ENCODE data around the gene ZCCHC4. TPM values are rescaled to one million over a fixed set of nuclear protein-coding genes. Genes with fewer than 3 reads are reported as not detected.

The ZCCHC4 gene
- total and polyA plus RNA-seq, 9 donors: 5.7 to 17.0 (median 9.5) TPM

DNA sequence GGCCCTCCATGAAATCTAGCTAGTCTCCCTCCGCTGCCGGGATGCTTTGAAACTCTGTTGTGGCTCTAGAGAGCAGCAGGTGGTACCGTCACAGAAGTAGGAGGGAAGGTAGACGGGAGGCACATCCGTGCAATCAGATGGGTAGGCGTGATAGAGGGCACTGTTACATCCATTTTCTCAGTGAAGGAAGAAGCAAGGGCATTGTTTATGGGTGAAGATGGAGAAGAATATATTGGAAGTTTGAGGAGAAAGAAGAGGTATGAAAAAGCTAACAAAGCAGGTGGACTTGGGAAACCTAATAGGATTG lies 65.8 kb downstream of the ZCCHC4 start:
- intact Hi-C loops (cut with DNase I): loop anchor here in 1 of 4 donors (10.0 kb wide), 1 partner anchor 214 kb away; the partner anchor contains the start of gene SEPSECS
- Histone ChIP-seq H3K27ac (no peak overlapping the region), H3K36me3 (no peaks in the 10 kb centered on the region), H3K9me3 (no peaks in the 10 kb centered on the region), H3K4me3 (no peak overlapping the region), H3K27me3 (no peaks in the 10 kb centered on the region), H3K4me1 (ENCODE audit: insufficient read depth) (peaks cover 3% of the 10 kb centered on the region)
- DNase-seq: no peak
- TF ChIP-seq EP300 (IDR thresholded peaks at IDR 0.05) (no peak), POLR2A (IDR thresholded peaks at IDR 0.05) (no peak)
- TF ChIP-seq, protein P1, sequence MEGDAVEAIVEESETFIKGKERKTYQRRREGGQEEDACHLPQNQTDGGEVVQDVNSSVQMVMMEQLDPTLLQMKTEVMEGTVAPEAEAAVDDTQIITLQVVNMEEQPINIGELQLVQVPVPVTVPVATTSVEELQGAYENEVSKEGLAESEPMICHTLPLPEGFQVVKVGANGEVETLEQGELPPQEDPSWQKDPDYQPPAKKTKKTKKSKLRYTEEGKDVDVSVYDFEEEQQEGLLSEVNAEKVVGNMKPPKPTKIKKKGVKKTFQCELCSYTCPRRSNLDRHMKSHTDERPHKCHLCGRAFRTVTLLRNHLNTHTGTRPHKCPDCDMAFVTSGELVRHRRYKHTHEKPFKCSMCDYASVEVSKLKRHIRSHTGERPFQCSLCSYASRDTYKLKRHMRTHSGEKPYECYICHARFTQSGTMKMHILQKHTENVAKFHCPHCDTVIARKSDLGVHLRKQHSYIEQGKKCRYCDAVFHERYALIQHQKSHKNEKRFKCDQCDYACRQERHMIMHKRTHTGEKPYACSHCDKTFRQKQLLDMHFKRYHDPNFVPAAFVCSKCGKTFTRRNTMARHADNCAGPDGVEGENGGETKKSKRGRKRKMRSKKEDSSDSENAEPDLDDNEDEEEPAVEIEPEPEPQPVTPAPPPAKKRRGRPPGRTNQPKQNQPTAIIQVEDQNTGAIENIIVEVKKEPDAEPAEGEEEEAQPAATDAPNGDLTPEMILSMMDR (IDR thresholded peaks at IDR 0.05): no peak
- WGBS, 3 donors: 84 to 86% (median 86%) methylated on average over 6 of the region's 6 CpGs

DNA sequence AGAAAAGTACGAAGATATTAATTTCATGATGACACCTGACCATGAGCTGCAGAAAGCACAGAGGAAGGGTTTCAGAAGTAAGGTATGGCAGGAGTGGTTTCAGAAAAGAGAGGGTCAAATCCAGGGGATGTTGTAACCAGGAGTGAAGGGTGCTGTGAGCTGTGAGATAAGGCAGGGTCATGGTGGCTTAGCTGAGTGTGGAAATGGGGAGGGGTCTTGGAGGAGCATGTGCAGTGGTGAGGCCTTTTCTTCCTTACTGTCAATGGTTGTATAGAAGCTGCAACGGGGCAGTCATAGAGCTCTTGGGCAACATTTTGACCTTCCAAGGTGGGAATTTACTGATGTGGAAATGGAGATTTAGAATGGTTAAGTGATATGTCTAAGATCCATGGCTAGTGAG lies 67.0 kb downstream of the ZCCHC4 start:
- intact Hi-C loops (cut with DNase I): loop anchor here in 1 of 4 donors (10.0 kb wide), 1 partner anchor 215 kb away; the partner anchor contains the start of gene SEPSECS
- 89 to 93% (median 91%) methylated on average over 2 of the region's 2 CpGs for WGBS, 3 donors
- no peak overlapping the region for H3K27ac ChIP-seq
- no peaks in the 10 kb centered on the region for H3K27me3 ChIP-seq
- H3K36me3 ChIP-seq: no peaks in the 10 kb centered on the region
- no peaks in the 10 kb centered on the region for H3K9me3 ChIP-seq
- TF ChIP-seq, protein P1 (IDR thresholded peaks at IDR 0.05): no peak
- TF ChIP-seq POLR2A (IDR thresholded peaks at IDR 0.05) (no peak), EP300 (IDR thresholded peaks at IDR 0.05) (no peak)
- no peak for DNase-seq
- H3K4me1 ChIP-seq (ENCODE audit: insufficient read depth): peaks cover 3% of the 10 kb centered on the region
- H3K4me3 ChIP-seq: no peak overlapping the region

DNA sequence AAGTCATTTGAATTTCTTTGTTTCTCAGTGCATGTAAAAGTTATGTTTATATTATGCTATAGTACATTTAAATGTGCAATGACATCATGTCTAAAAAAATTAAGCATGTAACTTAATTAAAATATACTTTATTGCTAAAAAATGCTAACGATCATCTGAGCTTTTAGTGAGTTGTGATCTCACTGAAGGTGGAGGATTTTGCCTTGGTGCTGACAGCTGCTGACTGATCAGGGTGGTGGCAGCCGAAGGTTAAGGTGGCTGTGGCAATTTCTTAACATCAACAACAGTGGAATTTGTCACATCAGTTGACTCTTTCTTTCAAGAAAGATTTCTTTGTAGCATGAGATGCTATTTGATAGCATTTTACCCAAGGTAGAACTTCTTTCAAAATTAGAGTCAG lies 71.1 kb downstream of the ZCCHC4 start:
- no peak overlapping the region for H3K27ac ChIP-seq
- H3K9me3 ChIP-seq: no peaks in the 10 kb centered on the region
- H3K27me3 ChIP-seq: no peaks in the 10 kb centered on the region
- H3K4me1 ChIP-seq (ENCODE audit: insufficient read depth): peaks cover 1% of the 10 kb centered on the region
- H3K4me3 ChIP-seq: no peak overlapping the region
- WGBS, 3 donors: 84 to 87% (median 84%) methylated on average over 2 of the region's 2 CpGs
- TF ChIP-seq POLR2A (IDR thresholded peaks at IDR 0.05) (no peak), EP300 (IDR thresholded peaks at IDR 0.05) (no peak)
- TF ChIP-seq, protein P1 (IDR thresholded peaks at IDR 0.05): no peak
- DNase-seq: no peak
- H3K36me3 ChIP-seq: no peaks in the 10 kb centered on the region
- intact Hi-C loops (cut with DNase I): no loop called here

DNA sequence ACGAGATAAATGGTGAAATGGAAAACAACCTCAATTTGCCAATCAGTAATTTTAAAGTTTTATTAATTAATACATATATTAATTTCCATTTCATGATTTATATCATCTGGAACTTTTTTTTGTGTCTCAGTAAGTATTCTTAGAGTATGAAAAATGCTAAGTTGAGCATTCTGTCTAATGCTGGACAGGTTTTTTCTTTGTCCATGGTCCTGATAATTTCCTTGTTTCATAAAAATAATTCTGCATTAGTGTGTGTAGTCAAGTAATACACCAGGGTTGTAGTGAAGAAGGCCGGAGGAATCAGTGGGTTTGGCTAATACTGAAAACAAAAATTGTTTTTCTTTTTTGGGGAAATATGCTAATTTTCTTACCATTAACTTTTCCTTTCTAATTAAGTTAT lies 74.4 kb downstream of the ZCCHC4 start:
- WGBS, 3 donors: 85 to 90% (median 90%) methylated on average over 2 of the region's 2 CpGs
- H3K9me3 ChIP-seq: no peaks in the 10 kb centered on the region
- intact Hi-C loops (cut with DNase I): no loop called here

More for the DNA sequence above, 74.4 kb downstream of the ZCCHC4 start:
- H3K4me1 ChIP-seq (ENCODE audit: insufficient read depth): no peaks in the 10 kb centered on the region
- H3K27ac ChIP-seq: no peak overlapping the region
- H3K36me3 ChIP-seq: no peaks in the 10 kb centered on the region
- TF ChIP-seq, protein P1 (IDR thresholded peaks at IDR 0.05): no peak
- TF ChIP-seq EP300 (IDR thresholded peaks at IDR 0.05) (no peak), POLR2A (IDR thresholded peaks at IDR 0.05) (no peak)
- H3K27me3 ChIP-seq: no peaks in the 10 kb centered on the region
- H3K4me3 ChIP-seq: no peak overlapping the region
- DNase-seq: no peak
